ENCODE measurements around the gene MAP3K20.

GRCh38 chr2:173287594-173287993, 211.9 kb downstream of the MAP3K20 start:
- TF ChIP-seq CTCF (IDR thresholded peaks at IDR 0.05; ENCODE audit: low read depth, low read length) (no peak), EZH2phosphoT487 (IDR thresholded peaks at IDR 0.05; ENCODE audit: low read depth) (no peak)
